GM12873 (cell line): ENCODE data around the gene CDCP2.

ENCODE experiments used
- CTCF ChIP-seq: IDR thresholded peaks from 2 replicates; pipeline ENCODE4 v1.5.1; 2012; ENCODE audit warnings: low read depth, mild to moderate bottlenecking, moderate library complexity, low read length, control low read depth; ENCODE audit not compliant: insufficient read depth; ENCODE audit errors: missing control alignments

CDCP2 gene

GRCh38 chr1:54112027-54112426 lies 40.8 kb downstream of the CDCP2 start:
- TF ChIP-seq CTCF, result no peak

DNA sequence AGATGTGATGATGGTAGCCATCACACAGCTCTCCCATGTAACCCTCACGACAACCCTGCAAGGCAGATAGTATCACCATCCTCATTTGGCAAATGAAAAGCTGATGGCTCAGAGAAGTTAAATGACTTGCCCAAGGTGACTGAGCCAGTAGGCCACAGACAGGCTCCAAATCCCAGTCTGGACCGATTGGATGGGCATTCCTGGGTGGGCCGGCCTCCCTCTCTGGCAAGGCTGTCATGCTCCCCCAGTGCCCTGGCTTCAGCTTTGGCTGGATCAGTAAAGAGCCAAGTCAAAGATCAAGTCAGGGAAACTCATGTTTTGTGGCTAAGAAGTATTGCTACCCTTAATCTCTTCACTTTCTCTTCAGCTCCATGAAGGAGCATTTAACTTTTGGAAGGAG lies 41.2 kb downstream of the CDCP2 start:
- no peak for TF ChIP-seq CTCF

DNA sequence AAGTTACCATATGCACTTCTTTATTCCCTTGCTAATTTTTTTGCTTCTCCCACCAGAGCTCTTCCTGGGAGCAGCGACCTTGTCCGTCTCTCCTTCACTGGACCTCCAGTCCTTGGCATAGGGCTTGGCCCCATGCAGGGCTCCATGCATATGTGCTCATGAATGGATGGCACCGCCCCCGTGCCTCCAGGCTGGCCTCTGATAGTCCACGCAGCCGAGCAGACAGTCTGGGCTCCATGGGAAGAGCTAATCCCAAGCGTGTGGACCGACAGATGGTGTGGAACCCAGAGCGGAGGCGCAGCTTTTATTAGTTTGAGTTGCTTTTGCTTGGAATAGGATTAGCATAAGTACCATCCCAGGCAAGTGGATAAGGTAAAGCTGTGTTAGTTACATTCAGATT lies 41.8 kb downstream of the CDCP2 start:
- TF ChIP-seq CTCF, result no peak

- TF ChIP-seq CTCF, result no peak
These were observed 43.4 kb downstream of the CDCP2 start for GRCh38 chr1:54109129-54110090.

- no peak for TF ChIP-seq CTCF
These were observed 44.6 kb downstream of the CDCP2 start for GRCh38 chr1:54108156-54108555.

- TF ChIP-seq CTCF, result peak; percentile 16
These were observed 45.7 kb downstream of the CDCP2 start for GRCh38 chr1:54107131-54107530.

DNA sequence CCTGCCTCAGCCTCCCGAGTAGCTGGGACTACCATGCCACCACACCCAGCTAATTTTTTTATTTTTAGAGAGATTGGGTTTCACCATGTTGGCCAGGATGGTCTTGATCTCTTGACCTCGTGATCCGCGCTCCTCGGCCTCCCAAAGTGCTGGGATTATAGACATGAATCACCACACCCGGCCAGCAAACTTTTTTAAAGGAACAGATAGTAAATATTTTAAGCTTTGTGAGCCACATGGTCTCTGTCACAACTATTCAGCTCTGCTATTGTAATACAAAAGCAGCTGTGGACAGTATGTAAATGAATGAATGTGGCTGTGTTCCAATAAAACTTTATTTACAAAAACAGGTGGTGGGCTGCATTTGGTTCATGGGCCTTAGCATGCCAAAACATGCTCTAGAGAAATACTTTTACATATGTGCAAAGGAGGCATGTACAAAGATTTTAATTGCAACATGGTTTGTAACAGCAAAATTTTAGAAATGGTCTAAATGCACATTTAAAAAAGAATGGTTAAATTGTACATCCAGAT lies 47.0 kb downstream of the CDCP2 start:
- TF ChIP-seq CTCF, result no peak
